ENCODE results near the gene IMMT. TPM values are rescaled to one million over a fixed set of nuclear protein-coding genes. Genes with fewer than 3 reads are reported as not detected.
A peak's percentile ranks its signal among the peaks of the same experiment; 100 is the strongest.

IMMT gene
- total RNA-seq, 1 donor from 2014 or later: 181 TPM

DNA sequence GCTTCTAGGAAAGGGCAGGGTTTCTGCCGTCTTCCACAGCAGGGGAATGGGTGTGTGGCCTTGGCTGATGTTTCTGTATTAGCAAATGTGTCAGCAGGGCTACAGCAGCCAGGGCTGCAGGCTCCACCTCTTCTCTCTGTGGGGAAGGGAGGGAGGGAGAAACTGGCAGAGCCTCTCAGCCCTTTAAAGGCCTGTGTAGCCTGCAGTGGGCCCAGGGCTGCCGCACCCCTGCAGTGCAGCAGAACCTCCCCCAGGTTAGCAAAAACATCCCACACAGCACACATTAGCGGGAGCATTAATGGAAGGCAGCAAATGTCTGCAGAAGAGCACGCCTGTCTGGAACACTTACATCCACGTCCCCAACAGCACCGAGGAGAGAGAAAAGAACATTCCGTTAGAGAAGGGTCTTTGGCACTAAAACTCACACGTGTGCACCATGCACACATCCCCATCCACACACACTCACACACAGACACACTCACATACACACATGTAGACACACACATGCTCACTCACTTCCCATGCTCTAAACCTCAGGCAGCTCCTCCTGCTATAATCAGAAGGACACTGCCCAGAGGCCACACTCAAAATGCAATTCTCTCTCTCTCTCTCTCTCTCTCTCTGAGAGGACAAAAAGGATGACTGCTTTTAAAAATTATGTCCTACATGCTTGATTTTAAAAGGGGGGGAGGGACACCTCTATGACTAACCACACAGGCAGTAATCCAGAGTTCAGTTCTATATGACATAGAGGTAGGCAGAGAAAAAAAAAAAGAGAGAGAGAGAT is 28.1 kb upstream of the IMMT start:
- intact Hi-C loops (cut with micrococcal nuclease): loop anchor here (10.0 kb wide), 1 partner anchor 71 kb away; no protein-coding TSS in a partner anchor
- Mint-ChIP-seq H3K4me1 (peaks cover 17% of the 10 kb centered on the region), H3K27ac (peak overlapping the region; percentile 13), H3K4me3 (no peak overlapping the region), H3K36me3 (ENCODE audit: low read depth) (no peaks in the 10 kb centered on the region), H3K9me3 (peaks cover under 1% of the 10 kb centered on the region), H3K27me3 (no peaks in the 10 kb centered on the region)
- DNase-seq: no peak

DNA sequence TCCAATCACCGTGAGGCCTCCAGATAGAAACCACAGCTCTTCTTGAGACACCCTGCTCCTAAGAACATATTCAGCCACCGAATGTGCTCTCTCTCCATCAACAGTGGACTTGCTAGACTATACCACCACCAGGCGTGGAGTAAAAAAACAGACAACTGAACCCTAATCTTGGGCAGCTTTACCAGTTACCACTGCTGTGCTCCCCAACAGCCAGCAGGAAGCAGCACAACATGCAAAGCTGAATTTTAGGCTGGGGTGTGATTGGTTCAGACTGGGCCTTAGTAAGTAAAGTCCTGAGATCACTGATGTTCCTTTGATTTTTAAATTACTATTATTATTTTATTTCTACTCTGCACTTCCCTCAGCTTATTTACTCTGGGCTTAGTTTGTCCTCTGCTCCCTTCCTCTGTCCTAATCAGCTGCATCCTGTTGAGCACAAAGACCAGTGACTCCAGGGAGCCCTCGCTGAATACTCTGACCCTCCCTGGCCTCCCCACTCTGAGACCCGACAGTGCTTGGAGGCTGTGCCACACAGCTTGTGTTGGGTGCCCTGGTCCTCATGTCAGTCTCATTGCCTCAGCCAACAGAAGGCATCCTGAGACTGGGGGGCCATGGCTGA is 25.9 kb upstream of the IMMT start:
- intact Hi-C loops (cut with micrococcal nuclease): loop anchor here (1.0 to 10.0 kb wide), 2 partner anchors 74 to 147 kb away; no protein-coding TSS in a partner anchor
- Mint-ChIP-seq H3K4me3 (no peak overlapping the region), H3K36me3 (ENCODE audit: low read depth) (no peaks in the 10 kb centered on the region), H3K27me3 (no peaks in the 10 kb centered on the region), H3K27ac (no peak overlapping the region), H3K4me1 (peaks cover 27% of the 10 kb centered on the region), H3K9me3 (peaks cover 7% of the 10 kb centered on the region)
- DNase-seq: peak; percentile 84

DNA sequence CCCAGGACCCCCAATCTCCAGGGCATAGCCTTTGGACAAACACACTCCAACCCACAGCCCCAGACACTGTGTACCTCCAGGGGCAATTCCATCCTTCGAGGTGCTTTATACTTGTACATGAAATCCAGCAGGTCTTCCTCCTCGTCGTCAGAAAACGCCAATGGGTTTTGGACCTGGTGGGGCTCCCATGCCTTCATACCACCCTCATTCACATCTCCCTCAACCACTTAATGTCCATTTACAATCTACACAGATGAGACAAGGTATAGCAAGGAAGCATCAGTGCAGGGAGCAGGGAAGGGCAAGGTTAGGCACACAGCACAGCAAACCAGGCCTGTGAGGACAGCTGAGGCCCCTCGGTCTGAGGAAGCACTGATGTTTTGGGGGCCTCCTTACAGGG is 24.6 kb upstream of the IMMT start:
- peaks cover 3% of the 10 kb centered on the region for H3K36me3 Mint-ChIP-seq (ENCODE audit: low read depth)
- peaks cover 7% of the 10 kb centered on the region for H3K9me3 Mint-ChIP-seq
- H3K27me3 Mint-ChIP-seq: no peaks in the 10 kb centered on the region
- intact Hi-C loops (cut with micrococcal nuclease): loop anchor here (10.0 kb wide), 1 partner anchor 75 kb away; no protein-coding TSS in a partner anchor
- no peak for DNase-seq
- peaks cover 21% of the 10 kb centered on the region for H3K4me1 Mint-ChIP-seq
- H3K4me3 Mint-ChIP-seq: no peak overlapping the region
- no peak overlapping the region for H3K27ac Mint-ChIP-seq

DNA sequence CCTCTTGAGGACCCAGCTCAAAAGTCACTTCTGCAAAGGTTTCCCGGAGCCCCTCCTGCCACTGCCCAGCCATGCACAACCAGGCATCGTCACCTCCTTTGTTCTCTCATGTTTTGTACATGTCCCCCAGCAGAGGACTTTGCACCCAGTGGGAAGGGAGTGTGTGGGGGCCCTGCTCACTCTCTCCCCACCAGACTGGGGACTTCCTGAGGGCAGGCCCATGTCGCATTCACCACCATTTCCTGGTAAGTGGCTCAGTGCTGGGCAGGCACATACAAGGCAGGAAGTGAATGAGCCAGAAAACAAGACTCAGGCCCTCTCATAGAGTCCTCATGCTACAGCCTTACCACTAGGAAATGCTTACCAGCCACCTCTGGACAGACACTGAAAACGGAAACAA is 22.9 kb upstream of the IMMT start:
- intact Hi-C loops (cut with micrococcal nuclease): no loop called here
- DNase-seq: no peak
- no peak overlapping the region for H3K4me3 Mint-ChIP-seq
- H3K36me3 Mint-ChIP-seq (ENCODE audit: low read depth): peaks cover 16% of the 10 kb centered on the region
- no peak overlapping the region for H3K27ac Mint-ChIP-seq
- peaks cover 17% of the 10 kb centered on the region for H3K4me1 Mint-ChIP-seq
- no peaks in the 10 kb centered on the region for H3K27me3 Mint-ChIP-seq
- H3K9me3 Mint-ChIP-seq: peaks cover 7% of the 10 kb centered on the region

DNA sequence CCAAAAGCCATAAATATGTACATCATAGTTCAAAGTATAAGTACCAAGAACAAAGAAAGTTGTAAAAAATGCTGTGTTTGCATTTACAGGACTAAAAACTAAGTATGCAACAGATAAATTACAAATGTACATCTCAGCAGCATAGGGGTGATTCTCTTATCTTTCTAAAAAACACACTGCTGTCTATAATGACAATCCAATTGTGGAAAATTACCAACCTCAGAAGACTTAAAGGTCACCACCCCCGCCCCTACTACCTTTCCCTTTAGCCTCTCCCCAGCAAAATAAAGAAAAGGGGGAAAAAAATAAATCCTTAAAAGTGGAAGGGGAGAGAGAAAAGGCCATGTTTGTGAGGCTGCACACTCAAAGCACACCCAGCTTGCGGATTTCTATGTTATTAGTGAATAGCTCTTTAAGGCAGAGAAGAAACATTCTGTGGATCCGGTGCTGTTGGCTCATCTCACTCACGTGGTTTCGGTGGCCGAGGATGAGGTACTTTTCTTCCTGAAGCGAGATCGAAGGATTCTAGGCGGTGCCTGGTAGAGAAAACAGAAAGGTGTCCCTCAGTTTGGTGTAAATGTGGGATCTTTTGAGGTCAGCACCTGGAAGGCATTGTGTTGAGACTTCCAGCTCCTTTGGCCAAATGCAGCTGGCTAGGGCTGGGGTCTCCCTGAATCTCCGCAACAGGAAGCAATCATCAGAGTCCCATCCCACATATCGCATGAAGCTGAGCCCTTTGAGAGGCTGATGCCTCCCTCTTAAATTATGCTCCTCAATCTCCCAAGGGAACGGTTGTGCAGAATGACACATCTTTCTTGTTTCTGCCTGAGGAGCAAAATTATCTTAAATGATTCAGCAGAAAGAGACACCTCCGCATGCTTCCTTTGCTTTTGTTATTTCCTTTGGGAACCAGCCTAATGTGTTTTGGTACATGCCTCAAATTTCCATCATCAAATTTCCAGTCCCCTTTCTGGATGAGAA is 21.6 kb upstream of the IMMT start:
- Mint-ChIP-seq H3K9me3 (peaks cover 7% of the 10 kb centered on the region), H3K36me3 (ENCODE audit: low read depth) (peaks cover 24% of the 10 kb centered on the region), H3K27ac (no peak overlapping the region), H3K4me3 (no peak overlapping the region), H3K27me3 (no peaks in the 10 kb centered on the region), H3K4me1 (peaks cover 17% of the 10 kb centered on the region)
- DNase-seq: no peak
- intact Hi-C loops (cut with micrococcal nuclease): no loop called here

DNA sequence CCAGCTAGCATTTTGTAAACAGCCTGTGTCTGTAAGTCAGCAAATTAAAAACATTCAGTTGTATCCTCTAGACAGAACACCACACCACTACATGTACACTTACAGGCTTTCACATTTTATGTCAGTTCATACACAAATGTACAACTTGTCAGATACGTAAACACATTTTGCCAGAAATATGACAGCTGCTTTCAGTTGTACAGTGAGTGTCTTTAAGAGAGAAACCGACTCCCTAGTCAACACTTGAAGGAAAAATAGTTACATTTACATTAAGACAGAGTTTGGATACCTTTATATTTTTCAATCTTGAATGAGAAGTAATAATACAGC is 19.2 kb upstream of the IMMT start:
- peaks cover 13% of the 10 kb centered on the region for H3K4me1 Mint-ChIP-seq
- no peak for DNase-seq
- H3K9me3 Mint-ChIP-seq: peaks cover 7% of the 10 kb centered on the region
- intact Hi-C loops (cut with micrococcal nuclease): no loop called here
- no peak overlapping the region for H3K27ac Mint-ChIP-seq
- H3K27me3 Mint-ChIP-seq: no peaks in the 10 kb centered on the region
- no peak overlapping the region for H3K4me3 Mint-ChIP-seq
- peaks cover 44% of the 10 kb centered on the region for H3K36me3 Mint-ChIP-seq (ENCODE audit: low read depth)

DNA sequence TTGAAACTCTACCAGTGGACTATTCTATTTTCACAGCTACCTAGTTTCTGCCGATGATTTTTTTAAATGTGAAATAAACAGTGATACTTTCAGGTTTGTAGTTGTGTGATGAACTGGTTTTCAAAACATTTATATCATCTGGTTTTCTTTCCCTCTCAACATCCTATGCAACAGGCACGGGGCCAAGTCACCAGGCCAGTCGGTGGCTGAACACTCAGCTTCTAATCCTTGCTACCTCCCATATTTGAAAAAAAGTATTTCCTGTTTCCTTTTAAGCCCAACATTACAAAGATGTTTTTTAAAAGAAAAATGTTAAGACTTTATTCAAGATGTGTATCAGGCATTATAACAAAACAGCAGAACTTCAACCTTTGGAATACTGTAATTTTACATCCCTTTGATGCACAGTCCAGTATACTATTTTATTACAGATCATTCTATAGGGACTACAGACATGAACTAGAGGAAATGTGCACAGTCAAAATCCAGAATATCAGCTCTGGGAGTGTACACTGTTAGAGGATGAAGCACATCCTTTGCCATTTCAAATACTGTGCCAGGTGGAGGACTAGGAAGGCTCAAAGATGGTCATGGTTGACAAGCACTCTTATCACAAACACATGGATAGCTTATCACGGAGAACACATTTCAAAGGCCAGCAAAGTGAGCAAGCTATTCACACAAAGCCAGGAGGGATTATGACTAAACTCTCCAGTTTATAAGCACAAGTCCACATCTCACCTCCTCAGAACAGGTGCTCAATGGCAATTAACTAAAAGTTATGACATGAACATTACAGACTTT is 18.6 kb upstream of the IMMT start:
- intact Hi-C loops (cut with micrococcal nuclease): no loop called here
- H3K4me1 Mint-ChIP-seq: peaks cover 13% of the 10 kb centered on the region
- no peaks in the 10 kb centered on the region for H3K27me3 Mint-ChIP-seq

DNA sequence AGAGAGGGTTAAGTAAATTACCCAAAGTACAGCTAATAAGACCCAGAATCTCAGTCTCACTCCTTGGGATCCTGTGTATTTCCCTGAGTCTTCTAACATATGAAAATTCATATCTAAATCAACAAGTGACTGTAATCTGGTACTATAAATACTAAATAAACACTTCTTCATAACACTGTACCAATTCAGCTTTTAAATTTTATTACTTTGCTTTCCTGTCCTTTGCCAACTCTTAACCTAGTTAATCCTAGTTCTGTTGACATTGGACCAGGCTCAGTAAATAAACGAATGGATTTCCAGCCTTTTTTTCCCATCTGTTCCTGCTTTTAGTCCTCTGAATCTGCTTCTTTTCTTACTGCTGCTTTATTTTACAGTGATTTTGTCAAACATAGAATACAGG is 17.8 kb upstream of the IMMT start:
- Mint-ChIP-seq H3K4me1 (peaks cover 10% of the 10 kb centered on the region), H3K36me3 (ENCODE audit: low read depth) (peaks cover 55% of the 10 kb centered on the region), H3K27ac (no peak overlapping the region), H3K27me3 (no peaks in the 10 kb centered on the region), H3K4me3 (no peak overlapping the region), H3K9me3 (peaks cover 5% of the 10 kb centered on the region)
- no peak for DNase-seq
- intact Hi-C loops (cut with micrococcal nuclease): no loop called here

More for the DNA sequence above, 18.6 kb upstream of the IMMT start:
- peaks cover 7% of the 10 kb centered on the region for H3K9me3 Mint-ChIP-seq
- DNase-seq: no peak
- H3K4me3 Mint-ChIP-seq: no peak overlapping the region
- H3K36me3 Mint-ChIP-seq (ENCODE audit: low read depth): peaks cover 48% of the 10 kb centered on the region
- no peak overlapping the region for H3K27ac Mint-ChIP-seq

DNA sequence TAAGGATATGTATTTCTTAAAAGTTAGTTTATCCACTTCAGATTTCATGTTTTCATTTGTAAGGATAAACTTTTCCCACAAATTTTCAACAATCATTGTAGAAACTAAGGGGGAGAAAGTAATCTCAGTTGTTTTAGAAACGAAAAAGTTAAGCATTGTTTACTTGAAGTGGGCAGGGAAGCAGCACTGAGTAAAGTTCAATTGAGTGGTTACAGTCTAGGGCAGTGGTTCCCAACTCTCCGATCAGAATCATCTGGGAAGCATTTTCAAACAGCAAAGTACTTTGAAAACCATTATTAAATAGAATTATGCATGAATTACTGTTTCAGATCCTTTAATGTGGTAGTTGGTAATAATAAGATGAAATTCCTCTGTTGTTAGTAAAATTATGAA is 16.5 kb upstream of the IMMT start:
- no peaks in the 10 kb centered on the region for H3K27me3 Mint-ChIP-seq
- no peaks in the 10 kb centered on the region for H3K9me3 Mint-ChIP-seq
- peaks cover 63% of the 10 kb centered on the region for H3K36me3 Mint-ChIP-seq (ENCODE audit: low read depth)
- no peak overlapping the region for H3K27ac Mint-ChIP-seq
- intact Hi-C loops (cut with micrococcal nuclease): no loop called here
- H3K4me3 Mint-ChIP-seq: no peak overlapping the region
- no peak for DNase-seq
- H3K4me1 Mint-ChIP-seq: peaks cover 5% of the 10 kb centered on the region

DNA sequence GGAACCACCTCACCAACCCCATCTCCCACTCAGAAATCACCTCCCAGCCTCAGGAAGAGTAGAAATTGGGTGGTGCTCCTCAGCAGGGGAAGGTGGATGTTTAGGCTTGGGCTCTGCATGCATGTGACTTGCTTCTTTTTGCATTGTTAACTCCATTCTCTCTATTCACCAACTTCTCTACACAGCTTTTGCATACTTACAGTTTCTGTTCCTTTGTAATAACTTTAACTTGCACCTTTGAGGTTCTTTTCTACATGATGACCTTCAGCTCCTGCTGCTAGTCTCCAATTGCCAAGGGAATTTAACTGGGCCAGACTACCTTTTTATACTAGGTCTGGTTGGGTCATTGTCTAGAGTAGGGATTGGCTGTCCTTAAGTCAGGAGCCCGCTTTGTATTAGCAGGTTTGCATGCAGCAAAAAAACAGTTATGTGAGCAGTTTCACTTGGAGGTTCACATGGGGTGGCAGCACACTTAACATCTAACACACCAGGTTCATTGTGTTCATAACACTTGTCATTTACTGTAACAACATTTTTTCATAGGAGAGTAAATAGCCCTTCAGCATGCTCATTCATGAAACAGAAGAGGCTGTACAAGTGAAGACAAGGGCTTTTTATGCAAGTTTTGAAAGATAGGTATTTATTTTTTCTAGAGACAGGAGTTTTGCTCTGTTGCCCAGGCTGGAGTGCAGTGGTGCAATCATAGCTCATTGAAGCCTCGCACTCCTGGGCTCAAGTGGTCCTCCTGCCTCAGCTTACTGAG is 16.0 kb upstream of the IMMT start:
- Mint-ChIP-seq H3K4me1 (peaks cover 3% of the 10 kb centered on the region), H3K36me3 (ENCODE audit: low read depth) (peaks cover 67% of the 10 kb centered on the region), H3K4me3 (no peak overlapping the region), H3K27me3 (no peaks in the 10 kb centered on the region), H3K9me3 (no peaks in the 10 kb centered on the region), H3K27ac (no peak overlapping the region)
- DNase-seq: no peak
- intact Hi-C loops (cut with micrococcal nuclease): no loop called here

DNA sequence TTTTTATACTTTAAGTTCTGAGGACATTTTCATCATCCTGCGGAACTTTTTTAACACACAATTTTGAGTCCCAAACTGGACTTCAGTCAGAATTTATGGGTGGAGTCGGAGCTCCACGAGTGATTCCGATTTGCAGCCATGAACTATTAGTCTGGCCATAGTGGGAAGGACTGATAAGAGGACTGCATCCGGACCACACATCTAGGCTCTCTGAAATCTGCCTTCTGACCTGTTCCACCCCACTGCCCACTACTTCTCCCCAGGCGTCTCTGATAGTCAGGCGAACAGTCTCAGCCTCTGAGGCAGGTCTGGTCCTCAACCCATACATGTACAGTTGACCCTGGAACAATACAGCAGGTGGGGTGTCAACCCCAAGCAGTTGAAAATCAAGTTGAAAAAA is 9.2 kb upstream of the IMMT start:
- Mint-ChIP-seq H3K4me1 (peaks cover 17% of the 10 kb centered on the region), H3K4me3 (no peak overlapping the region), H3K36me3 (ENCODE audit: low read depth) (peaks cover 26% of the 10 kb centered on the region), H3K27ac (no peak overlapping the region), H3K27me3 (no peaks in the 10 kb centered on the region), H3K9me3 (no peaks in the 10 kb centered on the region)
- intact Hi-C loops (cut with micrococcal nuclease): no loop called here
- no peak for DNase-seq

DNA sequence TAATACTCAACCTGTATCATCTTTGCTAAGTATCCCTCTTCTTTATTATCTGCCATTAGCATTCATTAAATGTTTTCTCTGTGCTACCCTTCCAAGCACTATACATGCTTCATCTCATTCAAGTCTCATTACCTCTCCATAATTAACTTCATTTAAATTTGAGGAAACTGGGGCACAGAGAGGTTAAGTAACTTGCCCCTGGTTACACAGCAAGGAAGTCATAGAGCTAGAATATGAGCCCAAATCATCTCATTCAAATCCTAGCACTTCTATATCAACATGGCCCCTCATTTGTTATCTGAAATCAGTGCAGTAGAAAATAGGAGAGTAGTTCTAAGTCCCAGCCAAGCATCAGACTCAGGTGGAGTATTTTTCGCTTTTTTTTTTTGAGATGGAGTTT is 8.4 kb upstream of the IMMT start:
- H3K4me3 Mint-ChIP-seq: no peak overlapping the region
- H3K36me3 Mint-ChIP-seq (ENCODE audit: low read depth): peaks cover 21% of the 10 kb centered on the region
- no peaks in the 10 kb centered on the region for H3K9me3 Mint-ChIP-seq
- peaks cover 17% of the 10 kb centered on the region for H3K4me1 Mint-ChIP-seq
- no peaks in the 10 kb centered on the region for H3K27me3 Mint-ChIP-seq
- intact Hi-C loops (cut with micrococcal nuclease): no loop called here
- no peak for DNase-seq
- H3K27ac Mint-ChIP-seq: no peak overlapping the region

DNA sequence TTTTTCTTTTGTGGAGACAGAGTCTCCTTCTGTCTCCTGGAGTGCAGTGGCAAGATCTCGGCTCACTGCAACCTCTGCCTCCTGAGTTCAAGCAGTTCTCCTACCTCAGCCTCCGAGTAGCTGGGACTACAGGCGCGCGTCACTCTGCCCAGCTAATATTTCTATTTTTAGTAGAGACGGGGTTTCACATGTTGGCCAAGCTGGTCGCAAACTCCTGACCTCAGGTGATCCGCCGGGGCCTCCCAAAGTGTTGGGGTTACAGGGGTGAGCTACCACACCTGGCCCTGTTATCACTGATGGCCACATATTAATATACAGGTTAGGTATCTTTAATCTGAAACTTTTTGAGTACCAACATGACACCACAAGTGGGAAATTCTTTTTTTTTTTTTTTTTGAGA is 7.4 kb upstream of the IMMT start:
- Mint-ChIP-seq H3K4me3 (no peak overlapping the region), H3K9me3 (no peaks in the 10 kb centered on the region), H3K4me1 (peaks cover 17% of the 10 kb centered on the region), H3K36me3 (ENCODE audit: low read depth) (peaks cover 15% of the 10 kb centered on the region), H3K27me3 (no peaks in the 10 kb centered on the region), H3K27ac (no peak overlapping the region)
- intact Hi-C loops (cut with micrococcal nuclease): no loop called here
- no peak for DNase-seq

All from activated CD4-positive, alpha-beta T cell treated with anti-CD3 and anti-CD28 coated beads, Interleukin-2, amount 10 ng/mL, durations not matched to agents 24 days and 14 days (primary cell).